Left lung (tissue), 10 donors: ENCODE measurements around the gene BICDL2. TPM values are rescaled to one million over a fixed set of nuclear protein-coding genes. Genes with fewer than 3 reads are reported as not detected.

Source experiments
- ATAC-seq: fragments of 200-7000 bp; cut with Tn5 transposase; one replicate; pipeline ENCODE4 v1.9.1; 2020; ENCODE audit warnings: moderate library complexity
- DNase-seq, 4 donors: peaks; one replicate each; pipeline ENCODE4 v3.0.0-alpha.2; 2013 to 2020
- H3K27ac ChIP-seq, 2 donors: fragments of 200-600 bp; sonication (generic) in 1 of 2; one replicate each; pipeline versions ENCODE4 v1.5.0 to v1.8.0; 2020 to 2021
- H3K27me3 ChIP-seq, 2 donors: fragments of 200-600 bp; sonication (generic) in 1 of 2; one replicate each; pipeline versions ENCODE4 v1.5.0 to v1.8.0; 2020 to 2021
- H3K36me3 ChIP-seq, 2 donors: fragments of 200-600 bp; sonication (generic) in 1 of 2; one replicate each; pipeline versions ENCODE4 v1.5.0 to v1.8.0; 2020 to 2021
- H3K4me1 ChIP-seq, 2 donors: fragments of 200-600 bp; one replicate each; pipeline ENCODE4 v1.8.0; 2021
- H3K4me3 ChIP-seq, 2 donors: fragments of 200-600 bp; sonication (generic) in 1 of 2; one replicate each; pipeline versions ENCODE4 v1.5.0 to v1.8.0; 2020 to 2021; ENCODE audit warnings: mild to moderate bottlenecking in 1 of 2
- H3K9me3 ChIP-seq, 2 donors: fragments of 200-600 bp; sonication (generic) in 1 of 2; one replicate each; pipeline versions ENCODE4 v1.5.0 to v1.8.0; 2020 to 2021
- CTCF ChIP-seq, 2 donors: fragments of 200-600 bp; sonication (generic) in 1 of 2; IDR thresholded peaks; one replicate each; pipeline versions ENCODE4 v1.5.0 to v1.8.0; 2021; ENCODE audit warnings: antibody characterized with exemption in 2 of 2
- intact Hi-C, 2 donors: fragments of 100-400 bp; cut with DNase I; formaldehyde crosslinking; loops; one replicate each; pipeline versions ENCODE4 v1.11.2 to v1.14.2; 2022
- polyA plus RNA-seq, 6 donors: library from polyadenylated mRNA; unstranded; fragments of 120-200 nt; gene quantifications; one replicate each; pipeline ENCODE4 v1.2.1, GENCODE V29; 2013; ENCODE audit not compliant: insufficient read length in 6 of 6
- total RNA-seq, 2 donors: library from RNA; stranded (reverse); fragmentation: NEBNext Ultra II Directional; extraction: Animal tissue kit (Norgen Biotek cat#: 25700); gene quantifications; one replicate each; pipeline ENCODE4 v1.2.1, GENCODE V29; 2021
- donor health status: DM: no; HTN: yes; CAD: no.
- donor health status: DM: no; HTN: no; CAD: no.

The BICDL2 gene
- total and polyA plus RNA-seq, 8 donors, result 2.5 to 18.1 (median 3.9) TPM

- no peak for TF ChIP-seq CTCF (IDR thresholded peaks at IDR 0.05)
- Histone ChIP-seq H3K36me3 (peaks cover 0 to 12% of the 10 kb centered on the region in 2 donors), H3K27ac (peak overlapping the region in 1 of 2 donors; percentile 6), H3K4me1 (peaks cover 9 to 44% of the 10 kb centered on the region in 2 donors), H3K9me3 (no peaks in the 10 kb centered on the region), H3K27me3 (no peaks in the 10 kb centered on the region), H3K4me3 (peak overlapping the region in 1 of 2 donors; percentile 56)
- ATAC-seq (peak; percentile 59), DNase-seq (no peak)
- intact Hi-C loops, result no loop called here
Measured at GRCh38 chr16:3068487-3068886, 31.7 kb upstream of the BICDL2 start.

- Histone ChIP-seq H3K4me1 (peaks cover 9 to 62% of the 10 kb centered on the region in 2 donors), H3K27me3 (no peaks in the 10 kb centered on the region), H3K27ac (peak overlapping the region; percentile 68 to 82), H3K4me3 (peak overlapping the region; percentile 18 to 56), H3K36me3 (peaks cover 0 to 12% of the 10 kb centered on the region in 2 donors), H3K9me3 (no peaks in the 10 kb centered on the region)
- intact Hi-C loops, result no loop called here
- ATAC-seq, result no peak
- DNase-seq, result no peak
- no peak for TF ChIP-seq CTCF (IDR thresholded peaks at IDR 0.05)
Measured at GRCh38 chr16:3066440-3066748, 29.6 kb upstream of the BICDL2 start.

- peak in 1 of 4 donors; percentile 79 for DNase-seq
- H3K4me3 ChIP-seq, result peak overlapping the region; percentile 18 to 56
- no peaks in the 10 kb centered on the region for H3K9me3 ChIP-seq
- no peaks in the 10 kb centered on the region for H3K27me3 ChIP-seq
- H3K36me3 ChIP-seq, result peaks cover 0 to 12% of the 10 kb centered on the region in 2 donors
- TF ChIP-seq CTCF (IDR thresholded peaks at IDR 0.05), result no peak
- H3K4me1 ChIP-seq, result peaks cover 9 to 62% of the 10 kb centered on the region in 2 donors
- peak; percentile 27 for ATAC-seq
- intact Hi-C loops, result no loop called here
- H3K27ac ChIP-seq, result peak overlapping the region; percentile 68 to 82
Measured at GRCh38 chr16:3065742-3066439, 29.1 kb upstream of the BICDL2 start.

GRCh38 chr16:3065069-3065741, 28.5 kb upstream of the BICDL2 start, which contains the start of gene IL32:
Gene IL32 (plus strand): TSS chr16:3065640. CDS start chr16:3065812, 172 bp downstream.
- Histone ChIP-seq H3K27me3 (no peaks in the 10 kb centered on the region), H3K9me3 (no peaks in the 10 kb centered on the region), H3K4me1 (peaks cover 9 to 64% of the 10 kb centered on the region in 2 donors), H3K36me3 (peaks cover 0 to 12% of the 10 kb centered on the region in 2 donors), H3K27ac (peak within 1 kb of the TSS; percentile 68 to 82), H3K4me3 (peak within 1 kb of the TSS; percentile 18 to 56)
- intact Hi-C loops, result no loop called here
- TF ChIP-seq CTCF (IDR thresholded peaks at IDR 0.05), result no peak
- peak; percentile 79 for ATAC-seq
- DNase-seq, result peak in 2 of 4 donors; percentile 49 to 83
